ENCODE data around the gene KRTAP5-11.
"Not testable (repeated sequence)": the region's sequence is repeated elsewhere in the genome, so short reads cannot be mapped to it uniquely, and the experiment has no call there.

KRTAP5-11 gene

DNA sequence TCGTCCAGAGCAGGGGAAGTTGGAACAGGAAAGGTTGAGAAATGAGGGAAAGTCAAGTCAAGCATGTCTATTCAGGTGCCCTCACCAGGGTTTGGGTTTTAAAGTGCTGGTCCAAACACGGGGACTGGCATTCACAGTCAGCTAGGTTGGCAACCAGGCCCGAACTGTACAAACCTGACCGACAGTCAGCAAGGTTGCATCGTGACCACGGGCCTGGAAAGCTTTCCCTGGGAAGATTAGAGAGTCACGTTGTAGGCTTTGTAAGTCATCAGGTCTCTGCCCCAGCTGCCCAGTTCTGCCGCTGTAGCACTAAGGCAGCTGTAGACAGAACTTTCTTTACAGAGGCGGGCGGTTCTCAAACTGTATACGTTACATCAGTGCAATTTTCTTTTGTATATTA, 9.9 kb downstream of the KRTAP5-11 start:
- Mint-ChIP-seq H3K27me3 (ENCODE audit: low read depth, poor library complexity) (peaks cover 10% of the 10 kb centered on the region), H3K27ac (no peak overlapping the region), H3K9me3 (no peaks in the 10 kb centered on the region), H3K36me3 (ENCODE audit: low read depth) (no peaks in the 10 kb centered on the region), H3K4me1 (peaks cover 28% of the 10 kb centered on the region), H3K4me3 (no peak overlapping the region)
- no peak for DNase-seq
- TF ChIP-seq, protein P1, sequence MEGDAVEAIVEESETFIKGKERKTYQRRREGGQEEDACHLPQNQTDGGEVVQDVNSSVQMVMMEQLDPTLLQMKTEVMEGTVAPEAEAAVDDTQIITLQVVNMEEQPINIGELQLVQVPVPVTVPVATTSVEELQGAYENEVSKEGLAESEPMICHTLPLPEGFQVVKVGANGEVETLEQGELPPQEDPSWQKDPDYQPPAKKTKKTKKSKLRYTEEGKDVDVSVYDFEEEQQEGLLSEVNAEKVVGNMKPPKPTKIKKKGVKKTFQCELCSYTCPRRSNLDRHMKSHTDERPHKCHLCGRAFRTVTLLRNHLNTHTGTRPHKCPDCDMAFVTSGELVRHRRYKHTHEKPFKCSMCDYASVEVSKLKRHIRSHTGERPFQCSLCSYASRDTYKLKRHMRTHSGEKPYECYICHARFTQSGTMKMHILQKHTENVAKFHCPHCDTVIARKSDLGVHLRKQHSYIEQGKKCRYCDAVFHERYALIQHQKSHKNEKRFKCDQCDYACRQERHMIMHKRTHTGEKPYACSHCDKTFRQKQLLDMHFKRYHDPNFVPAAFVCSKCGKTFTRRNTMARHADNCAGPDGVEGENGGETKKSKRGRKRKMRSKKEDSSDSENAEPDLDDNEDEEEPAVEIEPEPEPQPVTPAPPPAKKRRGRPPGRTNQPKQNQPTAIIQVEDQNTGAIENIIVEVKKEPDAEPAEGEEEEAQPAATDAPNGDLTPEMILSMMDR (IDR thresholded peaks at IDR 0.05), result no peak

DNA sequence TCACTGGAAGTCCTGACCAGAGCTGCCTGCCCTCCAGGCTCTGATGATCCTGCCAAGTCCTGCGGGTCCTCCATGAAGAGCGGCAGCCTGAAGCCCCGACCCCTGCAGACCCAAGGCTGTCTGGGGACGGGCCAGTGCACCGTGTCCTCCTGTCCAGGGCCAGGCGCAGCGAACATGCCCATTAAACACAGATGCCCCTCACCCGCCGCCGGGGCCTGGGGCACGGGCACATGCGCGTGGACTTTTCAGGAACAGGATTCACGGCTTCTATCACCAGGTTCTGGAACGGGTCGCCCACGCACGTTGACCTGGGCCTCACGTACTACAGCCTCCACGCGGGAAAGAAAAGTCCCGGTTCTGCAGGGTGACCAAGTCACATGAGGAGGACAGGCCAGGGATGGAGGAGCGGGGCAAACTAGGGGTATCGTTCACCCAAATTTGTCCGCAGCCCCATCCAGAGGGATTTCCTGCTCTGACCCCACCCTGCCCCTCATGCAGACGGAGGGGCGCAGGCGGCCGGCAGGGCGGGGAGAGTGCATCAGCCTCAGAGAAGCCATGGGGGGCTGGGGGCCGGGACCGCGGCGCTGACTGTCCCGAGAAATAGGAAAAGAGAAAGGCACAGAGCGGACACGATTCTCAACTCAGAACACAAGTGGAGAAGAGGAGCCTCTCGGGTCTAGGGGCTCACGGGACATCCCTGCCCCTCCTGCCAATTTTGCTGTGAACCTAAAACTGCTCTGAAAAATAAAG, 11.4 kb downstream of the KRTAP5-11 start:
- not testable (repeated sequence) for DNase-seq; H3K4me3 Mint-ChIP-seq; H3K36me3 Mint-ChIP-seq (ENCODE audit: low read depth); H3K9me3 Mint-ChIP-seq; H3K27ac Mint-ChIP-seq
- H3K27me3 Mint-ChIP-seq (ENCODE audit: low read depth, poor library complexity), result peaks cover 10% of the 10 kb centered on the region
- peaks cover 43% of the 10 kb centered on the region for H3K4me1 Mint-ChIP-seq

DNA sequence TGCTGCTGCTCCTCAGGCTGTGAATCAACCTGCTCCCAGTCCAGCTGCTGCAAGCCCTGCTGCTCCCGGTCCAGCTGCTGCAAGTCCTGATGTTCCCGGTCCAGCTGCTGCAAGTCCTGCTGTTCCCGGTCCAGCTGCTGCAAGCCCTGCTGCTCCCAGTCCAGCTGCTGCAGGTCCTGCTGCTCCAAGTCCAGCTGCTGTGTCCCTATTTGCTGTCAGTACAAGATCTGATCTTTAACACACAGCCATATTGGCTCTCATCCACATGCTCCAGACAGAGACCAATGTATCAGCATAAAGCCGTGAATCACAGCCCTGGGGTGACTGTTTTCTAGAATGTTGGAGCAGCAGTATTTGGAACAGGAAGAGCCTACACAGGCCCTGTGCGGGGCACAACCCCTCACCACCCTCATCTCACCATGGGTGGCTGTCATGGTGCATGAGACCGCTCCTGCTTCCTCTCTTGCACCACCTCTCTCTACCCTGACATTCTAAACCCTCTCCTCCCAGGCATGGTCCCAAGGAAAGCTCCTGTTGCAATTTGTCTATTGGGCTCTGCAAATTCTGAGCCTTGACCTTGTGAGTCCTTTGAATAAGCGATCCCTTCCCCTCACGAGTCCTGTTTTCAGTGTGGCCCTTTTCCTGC, 13.8 kb downstream of the KRTAP5-11 start:
- Mint-ChIP-seq H3K27ac (no peak overlapping the region), H3K4me1 (peaks cover 48% of the 10 kb centered on the region), H3K36me3 (ENCODE audit: low read depth) (no peaks in the 10 kb centered on the region), H3K4me3 (no peak overlapping the region), H3K27me3 (ENCODE audit: low read depth, poor library complexity) (peaks cover 7% of the 10 kb centered on the region), H3K9me3 (no peaks in the 10 kb centered on the region)
- DNase-seq, result no peak
- TF ChIP-seq, protein P1 (IDR thresholded peaks at IDR 0.05), result no peak

DNA sequence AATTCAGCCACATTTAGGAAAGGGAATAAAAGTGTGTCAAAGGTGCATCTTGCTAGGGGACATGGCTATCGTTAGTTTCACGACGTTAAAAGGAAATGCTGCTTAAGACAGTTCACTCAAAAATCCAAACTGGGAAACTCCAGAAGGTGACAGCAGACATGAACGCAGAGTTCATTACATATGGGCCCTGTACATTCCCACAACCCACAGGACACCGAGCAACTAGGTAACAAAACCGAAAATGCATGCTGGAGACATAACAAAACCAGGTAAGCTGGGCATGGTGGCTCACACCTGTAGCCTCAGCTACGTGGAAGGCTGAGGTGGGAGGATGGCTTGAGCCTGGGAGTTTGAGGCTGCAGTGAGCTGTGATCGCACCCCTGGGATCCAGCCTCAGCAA, 15.0 kb downstream of the KRTAP5-11 start:
- not testable (repeated sequence) for DNase-seq; H3K9me3 Mint-ChIP-seq; H3K36me3 Mint-ChIP-seq (ENCODE audit: low read depth); H3K27ac Mint-ChIP-seq
- peaks cover 13% of the 10 kb centered on the region for H3K27me3 Mint-ChIP-seq (ENCODE audit: low read depth, poor library complexity)
- H3K4me1 Mint-ChIP-seq, result peaks cover 51% of the 10 kb centered on the region
- H3K4me3 Mint-ChIP-seq, result peak overlapping the region; percentile 14

DNA sequence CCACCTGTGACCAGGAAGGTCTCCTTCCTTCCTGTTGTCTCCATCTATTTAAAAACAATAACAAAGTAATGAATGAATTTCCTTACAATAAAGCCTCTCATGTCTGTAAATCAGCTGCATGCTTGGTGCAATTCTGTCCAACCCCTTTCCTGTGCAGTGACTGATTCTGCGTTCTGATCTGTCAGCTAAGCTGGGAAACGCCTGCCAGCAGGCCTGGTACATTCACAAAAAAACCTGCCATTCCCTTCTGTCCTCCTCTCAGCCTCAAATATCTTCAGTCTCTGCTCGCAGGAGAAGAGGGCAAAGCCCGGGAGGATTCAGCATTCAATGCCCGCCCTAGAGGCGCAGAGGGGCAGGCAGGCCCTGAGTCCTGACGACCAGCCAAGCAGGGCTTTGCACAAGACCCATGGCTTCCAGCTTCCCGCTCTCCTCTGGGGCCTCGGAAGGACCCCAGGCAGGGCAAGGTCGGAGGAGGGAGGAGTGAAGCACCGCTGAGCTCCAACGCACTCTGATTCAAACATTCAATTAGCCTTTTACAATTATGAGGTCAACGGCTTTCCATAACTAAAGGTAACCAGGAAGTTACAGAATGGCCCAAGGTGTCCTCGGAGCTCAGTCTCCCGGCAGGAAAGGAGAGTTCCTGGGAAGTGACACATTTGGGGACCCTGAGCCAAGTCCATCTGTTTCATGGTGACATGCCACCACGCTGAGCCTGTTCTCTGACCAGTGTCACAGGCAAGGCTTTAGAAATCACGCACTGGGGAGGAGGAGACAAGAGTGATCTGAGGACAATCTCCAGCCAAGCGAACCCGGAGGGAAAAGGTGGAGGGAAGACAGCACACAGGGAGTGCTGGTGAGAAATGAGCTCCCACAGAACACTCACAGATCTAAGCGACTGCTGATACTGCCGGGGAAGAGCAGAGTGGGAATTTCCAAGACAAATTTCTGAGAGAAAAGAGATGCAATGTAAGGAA, 15.8 kb downstream of the KRTAP5-11 start:
- H3K9me3 Mint-ChIP-seq; H3K36me3 Mint-ChIP-seq (ENCODE audit: low read depth); DNase-seq: not testable (repeated sequence)
- peaks cover 17% of the 10 kb centered on the region for H3K27me3 Mint-ChIP-seq (ENCODE audit: low read depth, poor library complexity)
- H3K4me3 Mint-ChIP-seq, result peak overlapping the region; percentile 14
- H3K27ac Mint-ChIP-seq, result peak overlapping the region; percentile 94
- peaks cover 51% of the 10 kb centered on the region for H3K4me1 Mint-ChIP-seq

DNA sequence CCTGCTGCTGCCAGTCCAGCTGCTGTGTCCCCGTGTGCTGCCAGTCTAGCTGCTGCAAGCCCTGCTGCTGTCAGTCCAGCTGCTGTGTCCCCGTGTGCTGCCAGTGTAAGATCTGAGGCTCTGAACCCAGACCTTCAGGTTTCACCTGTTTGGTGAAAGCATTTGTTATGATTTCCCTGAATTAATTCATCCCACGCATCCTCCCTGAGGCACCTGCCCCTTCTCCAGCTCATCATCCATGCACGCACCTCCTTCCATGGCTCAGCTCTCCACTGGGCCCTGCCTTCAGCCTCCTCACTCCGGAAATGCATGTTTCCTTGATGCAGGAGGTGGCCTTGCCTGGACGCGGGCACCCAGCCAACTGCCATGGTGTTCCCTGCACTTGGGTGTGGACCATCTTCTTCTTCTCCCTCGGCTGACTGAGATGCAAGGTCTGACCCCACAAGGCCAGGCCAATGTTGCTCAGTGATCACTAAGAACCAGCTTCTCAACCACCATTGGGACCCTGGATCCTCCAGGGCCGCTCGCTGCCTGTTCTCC, 16.5 kb downstream of the KRTAP5-11 start:
- H3K4me1 Mint-ChIP-seq, result peaks cover 51% of the 10 kb centered on the region
- TF ChIP-seq, protein P1 (IDR thresholded peaks at IDR 0.05), result no peak
- no peaks in the 10 kb centered on the region for H3K36me3 Mint-ChIP-seq (ENCODE audit: low read depth)
- no peak overlapping the region for H3K4me3 Mint-ChIP-seq
- peaks cover 6% of the 10 kb centered on the region for H3K9me3 Mint-ChIP-seq
- peaks cover 18% of the 10 kb centered on the region for H3K27me3 Mint-ChIP-seq (ENCODE audit: low read depth, poor library complexity)
- no peak for DNase-seq
- no peak overlapping the region for H3K27ac Mint-ChIP-seq

DNA sequence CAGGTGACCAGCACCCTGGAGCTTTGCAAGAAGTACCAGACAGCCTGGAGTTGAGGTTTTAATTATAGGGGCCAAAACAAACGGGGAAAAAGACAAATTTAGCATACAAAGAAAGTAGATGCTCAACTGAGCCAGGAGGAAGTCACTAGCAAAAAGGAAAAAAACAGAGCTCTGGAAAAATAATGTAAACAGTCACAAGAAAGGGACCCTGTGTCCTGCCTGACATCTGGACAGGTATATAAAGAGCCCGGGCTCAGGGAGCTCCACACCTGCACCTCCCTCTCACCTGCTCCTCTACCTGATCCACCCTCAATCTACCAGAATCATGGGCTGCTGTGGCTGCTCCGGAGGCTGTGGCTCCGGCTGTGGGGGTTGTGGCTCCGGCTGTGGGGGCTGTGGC, 17.4 kb downstream of the KRTAP5-11 start, which contains the start of gene KRTAP5-10:
KRTAP5-10 (plus strand) TSS at position 301 of the 400 bp plus-strand sequence; CDS start at position 326, 25 bp downstream.
- DNase-seq, result no peak
- Mint-ChIP-seq H3K4me1 (peaks cover 46% of the 10 kb centered on the region), H3K27ac (no peak within 1 kb of the TSS), H3K36me3 (ENCODE audit: low read depth) (no peaks in the 10 kb centered on the region), H3K9me3 (peaks cover 14% of the 10 kb centered on the region), H3K4me3 (no peak within 1 kb of the TSS), H3K27me3 (ENCODE audit: low read depth, poor library complexity) (peaks cover 23% of the 10 kb centered on the region)
- TF ChIP-seq, protein P1 (IDR thresholded peaks at IDR 0.05), result no peak
